Esophagus squamous epithelium (tissue), 5 donors: ENCODE measurements around the gene KRTAP9-8. TPM values are rescaled to one million over a fixed set of nuclear protein-coding genes. Genes with fewer than 3 reads are reported as not detected.
"Not testable (repeated sequence)": the region's sequence is repeated elsewhere in the genome, so short reads cannot be mapped to it uniquely, and the experiment has no call there.

ENCODE experiments used
- DNase-seq: peaks from one replicate; lab custom pipeline; 2025; lab: John Stamatoyannopoulos, UW
- H3K27ac ChIP-seq, 4 donors: fragments of 200-600 bp; sonication (generic); one replicate each; pipeline ENCODE4 v1.5.1; 2016 to 2019; ENCODE audit warnings: mild to moderate bottlenecking in 1 of 4
- H3K27me3 ChIP-seq, 4 donors: fragments of 200-600 bp; sonication (generic); 1 replicate in 3 of 4; 2 replicates in 1 of 4; pipeline versions ENCODE4 v1.5.1 to v1.6.0; 2017 to 2021; ENCODE audit warnings: antibody characterized with exemption in 1 of 4
- H3K36me3 ChIP-seq, 3 donors: fragments of 200-600 bp; sonication (generic); one replicate each; pipeline ENCODE4 v1.5.1; 2016 to 2019
- H3K4me1 ChIP-seq, 3 donors: fragments of 200-600 bp; sonication (generic); one replicate each; pipeline ENCODE4 v1.5.1; 2017 to 2019
- H3K4me3 ChIP-seq, 4 donors: fragments of 200-600 bp; sonication (generic); 1 replicate in 3 of 4; 2 replicates in 1 of 4; pipeline ENCODE4 v1.5.1; 2016 to 2019; ENCODE audit warnings: mild to moderate bottlenecking in 2 of 4, moderate library complexity in 1 of 4
- H3K9me3 ChIP-seq, 3 donors: fragments of 200-600 bp; sonication (generic); one replicate each; pipeline ENCODE4 v1.5.1; 2016 to 2019
- POLR2A ChIP-seq, 4 donors: fragments of 450-650 bp; IDR thresholded peaks; one replicate each; pipeline ENCODE4 v1.6.1; 2017; ENCODE audit warnings: antibody characterized with exemption in 4 of 4, mild to moderate bottlenecking in 4 of 4, moderate library complexity in 3 of 4
- WGBS, 2 donors: methylation state at CpG; one replicate each; pipeline ENCODE4 v1.1.5; 2018; 5-methylcytosine and 5-hydroxymethylcytosine counted together
- intact Hi-C: fragments of 100-400 bp; cut with DNase I; formaldehyde crosslinking; loops from one replicate; pipeline ENCODE4 v1.15.0; 2022
- total RNA-seq, 4 donors: library from RNA; depleted of rRNA; stranded (reverse); fragments of >200 nt; gene quantifications; one replicate each; pipeline ENCODE4 v1.1.0, GENCODE V29; 2016
- TF ChIP-seq, protein P1 (sequence below), 6 experiments: fragments of 450-650 bp in 4 of 6; fragments of 200-600 bp in 2 of 6; sonication (generic) in 2 of 6; IDR thresholded peaks; one replicate each; pipeline ENCODE4 v1.5.1; 2016 to 2019; ENCODE audit warnings: antibody characterized with exemption in 6 of 6, mild to moderate bottlenecking in 4 of 6, moderate library complexity in 4 of 6
- donor health status: DM: yes; HTN: yes; CAD: no.

Gene KRTAP9-8
- total RNA-seq, 4 donors from 2014 or later: not detected

DNA sequence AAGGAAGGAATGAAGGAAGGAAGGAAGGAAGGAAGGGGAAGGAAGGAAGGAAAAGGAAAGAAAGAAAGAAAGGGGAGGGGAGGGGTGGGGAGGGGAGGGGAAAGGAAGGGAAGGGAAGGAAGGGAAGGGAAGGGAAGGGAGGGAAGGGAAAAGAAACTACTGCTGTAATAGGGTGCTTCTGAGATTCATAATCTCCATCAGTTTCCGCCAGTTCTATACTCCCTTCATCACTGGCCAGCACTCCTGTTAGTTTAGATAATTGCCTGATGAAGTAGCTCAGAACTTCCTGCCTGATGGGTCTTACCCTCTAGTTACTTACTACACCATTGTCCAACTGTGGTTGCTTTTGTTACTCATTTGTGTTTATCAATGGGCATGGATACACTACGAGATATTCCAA lies 25.4 kb downstream of the KRTAP9-8 start:
- TF ChIP-seq, protein P1, sequence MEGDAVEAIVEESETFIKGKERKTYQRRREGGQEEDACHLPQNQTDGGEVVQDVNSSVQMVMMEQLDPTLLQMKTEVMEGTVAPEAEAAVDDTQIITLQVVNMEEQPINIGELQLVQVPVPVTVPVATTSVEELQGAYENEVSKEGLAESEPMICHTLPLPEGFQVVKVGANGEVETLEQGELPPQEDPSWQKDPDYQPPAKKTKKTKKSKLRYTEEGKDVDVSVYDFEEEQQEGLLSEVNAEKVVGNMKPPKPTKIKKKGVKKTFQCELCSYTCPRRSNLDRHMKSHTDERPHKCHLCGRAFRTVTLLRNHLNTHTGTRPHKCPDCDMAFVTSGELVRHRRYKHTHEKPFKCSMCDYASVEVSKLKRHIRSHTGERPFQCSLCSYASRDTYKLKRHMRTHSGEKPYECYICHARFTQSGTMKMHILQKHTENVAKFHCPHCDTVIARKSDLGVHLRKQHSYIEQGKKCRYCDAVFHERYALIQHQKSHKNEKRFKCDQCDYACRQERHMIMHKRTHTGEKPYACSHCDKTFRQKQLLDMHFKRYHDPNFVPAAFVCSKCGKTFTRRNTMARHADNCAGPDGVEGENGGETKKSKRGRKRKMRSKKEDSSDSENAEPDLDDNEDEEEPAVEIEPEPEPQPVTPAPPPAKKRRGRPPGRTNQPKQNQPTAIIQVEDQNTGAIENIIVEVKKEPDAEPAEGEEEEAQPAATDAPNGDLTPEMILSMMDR (IDR thresholded peaks at IDR 0.05): no peak
- TF ChIP-seq POLR2A (IDR thresholded peaks at IDR 0.05): no peak
- intact Hi-C loops: no loop called here
- no peak for DNase-seq
- no peaks in the 10 kb centered on the region for H3K36me3 ChIP-seq
- no peak overlapping the region for H3K27ac ChIP-seq
- no peaks in the 10 kb centered on the region for H3K4me1 ChIP-seq
- no peaks in the 10 kb centered on the region for H3K9me3 ChIP-seq
- peaks cover 0 to 20% (median 0%) of the 10 kb centered on the region in 4 donors for H3K27me3 ChIP-seq
- no peak overlapping the region for H3K4me3 ChIP-seq
- 57 to 60% methylated on average over 2 of the region's 2 CpGs for WGBS, 2 donors

DNA sequence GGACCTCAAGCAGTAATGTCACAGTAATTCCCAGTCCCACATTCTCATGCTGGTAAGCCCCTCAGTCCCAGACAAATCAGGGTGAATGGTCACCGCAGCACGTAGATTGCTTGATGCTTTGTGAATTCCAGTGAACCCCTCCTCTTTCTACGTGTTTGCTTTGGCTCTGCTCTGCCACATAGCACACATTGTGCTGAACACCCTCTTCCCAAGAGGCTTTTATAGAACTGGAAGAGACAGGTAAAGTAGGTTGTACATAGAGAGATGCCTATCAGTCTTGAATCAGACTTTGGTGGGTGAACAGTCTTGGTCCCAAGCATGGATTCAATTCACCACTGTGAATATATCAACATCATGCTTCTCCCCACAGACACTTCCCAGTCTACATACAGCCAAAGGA lies 26.8 kb downstream of the KRTAP9-8 start:
- intact Hi-C loops: no loop called here
- H3K27ac ChIP-seq: no peak overlapping the region
- H3K27me3 ChIP-seq: peaks cover 0 to 9% (median 0%) of the 10 kb centered on the region in 4 donors
- 89 to 100% methylated on average over 2 to 3 of the region's 3 CpGs for WGBS, 2 donors
- H3K9me3 ChIP-seq: no peaks in the 10 kb centered on the region
- no peak for DNase-seq
- no peaks in the 10 kb centered on the region for H3K4me1 ChIP-seq
- no peak overlapping the region for H3K4me3 ChIP-seq
- H3K36me3 ChIP-seq: no peaks in the 10 kb centered on the region
- TF ChIP-seq POLR2A (IDR thresholded peaks at IDR 0.05): no peak
- TF ChIP-seq, protein P1 (IDR thresholded peaks at IDR 0.05): no peak

DNA sequence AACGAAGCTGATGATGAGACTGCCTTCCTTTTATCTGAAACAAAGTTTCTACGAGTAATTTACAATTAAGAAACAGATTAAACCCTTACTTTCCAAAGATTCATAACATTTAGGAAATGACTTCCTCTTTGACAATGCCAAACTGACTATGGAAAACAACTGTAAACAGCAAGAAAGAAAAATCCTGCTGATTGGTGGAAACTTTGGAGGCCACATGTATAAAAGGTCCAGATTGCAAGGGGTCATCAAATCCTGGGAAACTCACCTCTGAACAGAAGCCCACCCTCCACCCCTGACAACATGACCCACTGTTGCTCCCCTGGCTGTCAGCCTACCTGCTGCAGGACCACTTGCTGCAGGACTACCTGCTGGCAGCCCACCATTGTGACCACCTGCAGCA lies 27.3 kb downstream of the KRTAP9-8 start, which contains the start of gene KRTAP9-6:
KRTAP9-6 (plus strand) TSS at position 301 of the 400 bp plus-strand sequence; CDS start at position 301, 0 bp downstream.
- H3K27me3 ChIP-seq: peaks cover 0 to 8% (median 0%) of the 10 kb centered on the region in 4 donors
- TF ChIP-seq POLR2A (IDR thresholded peaks at IDR 0.05): no peak
- TF ChIP-seq, protein P1 (IDR thresholded peaks at IDR 0.05): no peak
- no peaks in the 10 kb centered on the region for H3K9me3 ChIP-seq
- H3K36me3 ChIP-seq: no peaks in the 10 kb centered on the region
- H3K4me3 ChIP-seq: no peak within 1 kb of the TSS
- no peaks in the 10 kb centered on the region for H3K4me1 ChIP-seq
- H3K27ac ChIP-seq: no peak within 1 kb of the TSS
- 37 to 51% methylated on average over 2 of the region's 2 CpGs for WGBS, 2 donors
- no peak for DNase-seq
- intact Hi-C loops: no loop called here

DNA sequence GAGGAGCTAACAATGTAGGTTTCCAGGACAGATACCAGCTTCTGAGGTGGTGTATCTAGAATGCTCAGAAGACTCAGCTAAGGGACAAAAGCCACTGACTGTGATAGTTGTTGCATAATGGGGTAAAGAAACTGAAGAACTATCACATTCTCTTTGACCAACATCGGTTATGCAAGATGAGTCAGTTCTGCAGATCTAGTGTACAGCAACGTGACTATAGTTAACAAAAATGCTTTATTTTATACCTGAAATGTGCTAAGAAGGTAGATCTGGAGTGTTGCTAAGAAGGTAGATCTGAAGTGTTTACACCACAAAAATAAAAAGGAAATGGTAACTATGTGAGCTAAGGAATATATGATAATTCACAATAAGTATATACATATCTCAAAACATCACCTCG lies 29.9 kb downstream of the KRTAP9-8 start:
- WGBS, 2 donors: 82% methylated on average over 3 of the region's 3 CpGs; no CpG with 5 or more reads in 1 of the 2 donors
- no peak for DNase-seq
- peaks cover 0 to 4% (median 0%) of the 10 kb centered on the region in 4 donors for H3K27me3 ChIP-seq
- H3K9me3 ChIP-seq: no peaks in the 10 kb centered on the region
- intact Hi-C loops: no loop called here
- no peaks in the 10 kb centered on the region for H3K36me3 ChIP-seq
- H3K27ac ChIP-seq: no peak overlapping the region
- no peaks in the 10 kb centered on the region for H3K4me1 ChIP-seq
- no peak overlapping the region for H3K4me3 ChIP-seq
- no peak for TF ChIP-seq POLR2A (IDR thresholded peaks at IDR 0.05)
- TF ChIP-seq, protein P1 (IDR thresholded peaks at IDR 0.05): no peak

DNA sequence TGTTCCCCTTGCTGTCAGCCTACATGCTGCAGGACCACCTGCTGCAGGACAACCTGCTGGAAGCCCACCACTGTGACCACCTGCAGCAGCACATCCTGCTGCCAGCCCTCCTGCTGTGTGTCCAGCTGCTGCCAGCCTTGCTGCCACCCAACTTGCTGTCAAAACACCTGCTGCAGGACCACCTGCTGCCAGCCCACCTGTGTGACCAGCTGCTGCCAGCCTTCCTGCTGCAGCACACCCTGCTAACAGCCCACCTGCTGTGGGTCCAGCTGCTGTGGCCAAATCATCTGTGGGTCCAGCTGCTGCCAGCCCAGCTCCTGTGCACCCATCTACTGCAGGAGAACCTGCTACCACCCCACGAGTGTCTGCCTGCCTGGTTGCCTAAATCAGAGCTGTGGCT lies 33.5 kb downstream of the KRTAP9-8 start:
- WGBS, 2 donors: no CpG with 5 or more reads among the region's 1 CpG
- H3K36me3 ChIP-seq, intact Hi-C loops, H3K9me3 ChIP-seq, H3K27ac ChIP-seq, H3K4me1 ChIP-seq, DNase-seq, H3K4me3 ChIP-seq, H3K27me3 ChIP-seq: not testable (repeated sequence)

DNA sequence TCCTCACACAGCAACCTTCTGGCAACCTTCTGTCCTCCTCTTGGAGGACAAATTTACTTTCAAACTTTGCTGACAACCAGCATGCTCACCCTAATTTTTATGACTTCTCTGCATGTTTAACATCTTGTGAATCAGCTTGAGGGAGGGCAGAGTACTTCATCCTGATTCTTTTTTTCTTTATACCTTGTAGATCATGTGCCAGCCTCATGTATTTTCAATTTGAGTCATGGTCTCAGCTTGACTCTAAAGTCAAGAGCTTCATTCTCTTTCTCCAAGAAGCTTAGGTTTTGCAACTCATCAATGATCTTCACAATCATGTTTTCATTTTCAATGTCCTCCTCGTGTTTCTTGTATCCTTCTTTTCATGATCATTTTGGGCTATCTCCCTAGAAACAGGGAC lies 34.1 kb downstream of the KRTAP9-8 start:
- Histone ChIP-seq H3K27ac (no peak overlapping the region), H3K4me3 (no peak overlapping the region), H3K27me3 (peaks cover 0 to 5% (median 0%) of the 10 kb centered on the region in 4 donors), H3K4me1 (no peaks in the 10 kb centered on the region), H3K36me3 (no peaks in the 10 kb centered on the region), H3K9me3 (no peaks in the 10 kb centered on the region)
- 75% methylated on average over 1 of the region's 1 CpG; no CpG with 5 or more reads in 1 of the 2 donors for WGBS, 2 donors
- no peak for DNase-seq
- intact Hi-C loops: no loop called here
- no peak for TF ChIP-seq POLR2A (IDR thresholded peaks at IDR 0.05)
- TF ChIP-seq, protein P1 (IDR thresholded peaks at IDR 0.05): no peak

DNA sequence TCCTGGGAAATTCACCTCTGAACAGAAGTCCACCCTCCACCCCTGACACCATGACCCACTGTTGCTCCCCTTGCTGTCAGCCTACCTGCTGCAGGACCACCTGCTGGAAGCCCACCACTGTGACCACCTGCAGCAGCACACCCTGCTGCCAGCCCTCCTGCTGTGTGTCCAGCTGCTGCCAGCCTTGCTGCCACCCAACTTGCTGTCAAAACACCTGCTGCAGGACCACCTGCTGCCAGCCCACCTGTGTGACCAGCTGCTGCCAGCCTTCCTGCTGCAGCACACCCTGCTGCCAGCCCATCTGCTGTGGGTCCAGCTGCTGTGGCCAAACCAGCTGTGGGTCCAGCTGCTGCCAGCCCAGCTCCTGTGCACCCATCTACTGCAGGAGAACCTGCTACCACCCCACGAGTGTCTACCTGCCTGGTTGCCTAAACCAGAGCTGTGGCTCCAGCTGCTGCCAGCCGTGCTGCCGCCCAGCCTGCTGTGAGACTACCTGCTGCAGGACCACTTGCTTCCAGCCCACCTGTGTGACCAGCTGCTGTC lies 37.9 kb downstream of the KRTAP9-8 start, which contains the start of gene KRTAP9-7:
KRTAP9-7 (plus strand) TSS at position 51 of the 543 bp plus-strand sequence; CDS start at position 51, 0 bp downstream.
- H3K36me3 ChIP-seq, intact Hi-C loops, H3K27me3 ChIP-seq, H3K27ac ChIP-seq, H3K9me3 ChIP-seq, H3K4me3 ChIP-seq, DNase-seq, H3K4me1 ChIP-seq: not testable (repeated sequence)
- WGBS, 2 donors: 80 to 100% methylated on average over 1 of the region's 3 CpGs
